ENCODE measurements around the gene GABBR2.

GABBR2 gene

DNA sequence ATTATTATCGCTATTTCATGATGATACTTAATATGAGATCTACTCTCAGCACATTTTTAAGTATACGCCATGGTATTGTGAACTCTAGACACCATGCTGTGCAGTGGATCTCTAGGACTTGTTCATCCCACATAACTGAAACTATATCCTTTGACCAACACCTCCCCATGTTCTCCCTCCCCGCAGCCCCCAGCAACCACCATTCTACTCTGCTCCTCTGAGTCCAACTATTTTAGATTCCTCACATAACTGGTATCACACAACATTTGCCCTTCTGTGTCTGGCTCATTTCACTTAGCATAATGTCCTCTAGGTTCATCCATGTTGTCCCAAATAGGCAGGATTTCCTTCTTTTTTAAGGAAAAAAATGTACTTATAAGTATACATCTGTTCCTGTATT, 446.7 kb downstream of the GABBR2 start:
- H3K27ac ChIP-seq: no peak overlapping the region
- no peak for DNase-seq (ENCODE audit: low read depth, low spot score)

DNA sequence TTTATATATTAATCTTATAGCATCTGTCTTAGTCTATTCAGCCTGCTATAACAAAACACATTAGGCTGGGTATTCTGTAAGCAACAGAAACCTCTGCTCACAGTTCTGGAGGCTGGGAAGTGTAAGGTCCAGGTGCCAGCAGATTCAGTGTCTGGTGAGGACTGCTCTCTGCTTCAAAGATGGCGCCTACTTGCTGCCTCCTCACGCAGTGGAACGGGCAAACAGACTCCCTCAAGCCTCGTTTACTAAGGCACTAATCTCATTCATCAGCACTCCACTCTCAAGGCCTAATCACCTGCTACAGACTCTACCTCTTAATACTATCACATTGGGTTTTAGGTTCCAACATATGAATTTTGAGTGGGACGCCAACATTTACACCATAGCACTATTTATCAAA, 448.1 kb downstream of the GABBR2 start:
- no peak for DNase-seq (ENCODE audit: low read depth, low spot score)
- no peak overlapping the region for H3K27ac ChIP-seq

DNA sequence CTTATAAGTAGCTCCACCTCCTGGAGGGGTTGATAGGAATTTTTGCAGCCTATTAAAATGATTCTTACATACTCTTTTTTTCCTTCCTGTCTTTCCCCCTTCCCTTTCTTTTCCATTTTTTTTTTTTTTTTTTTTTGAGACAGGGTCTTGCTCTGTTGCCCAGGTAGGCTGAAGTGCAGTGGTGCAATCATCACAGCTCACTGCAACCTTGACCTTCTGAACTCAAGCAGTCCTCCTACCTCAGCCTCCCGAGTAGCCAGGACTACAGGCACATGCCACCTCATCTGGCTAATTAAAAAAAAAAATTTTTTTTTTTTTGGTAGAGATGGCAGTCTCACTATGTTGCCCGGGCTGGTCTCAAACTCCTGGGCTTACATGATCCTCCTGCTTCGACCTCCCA, 448.9 kb downstream of the GABBR2 start:
- DNase-seq (ENCODE audit: low read depth, low spot score): no peak
- no peak overlapping the region for H3K27ac ChIP-seq

DNA sequence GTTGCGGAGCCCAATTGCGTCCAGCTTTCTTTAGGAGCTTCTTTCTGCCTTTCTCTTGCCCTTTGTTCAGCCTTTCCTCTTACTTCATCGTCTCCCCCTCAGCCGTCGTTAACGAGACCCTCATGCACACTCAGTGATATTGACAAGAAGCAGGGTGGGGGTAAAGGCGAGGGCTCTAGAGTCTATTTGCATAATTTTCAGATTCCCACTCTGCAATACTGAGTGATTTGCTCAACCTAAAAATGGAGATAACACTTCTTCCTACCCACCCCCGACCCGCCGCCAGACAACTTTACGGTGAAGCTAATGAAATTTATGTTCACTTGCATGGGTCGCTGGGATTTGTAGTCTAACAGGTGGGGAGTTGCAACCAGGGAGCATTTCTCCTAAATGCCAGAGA, 452.0 kb downstream of the GABBR2 start:
- H3K27ac ChIP-seq: peak overlapping the region; percentile 96
- no peak for DNase-seq (ENCODE audit: low read depth, low spot score)

DNA sequence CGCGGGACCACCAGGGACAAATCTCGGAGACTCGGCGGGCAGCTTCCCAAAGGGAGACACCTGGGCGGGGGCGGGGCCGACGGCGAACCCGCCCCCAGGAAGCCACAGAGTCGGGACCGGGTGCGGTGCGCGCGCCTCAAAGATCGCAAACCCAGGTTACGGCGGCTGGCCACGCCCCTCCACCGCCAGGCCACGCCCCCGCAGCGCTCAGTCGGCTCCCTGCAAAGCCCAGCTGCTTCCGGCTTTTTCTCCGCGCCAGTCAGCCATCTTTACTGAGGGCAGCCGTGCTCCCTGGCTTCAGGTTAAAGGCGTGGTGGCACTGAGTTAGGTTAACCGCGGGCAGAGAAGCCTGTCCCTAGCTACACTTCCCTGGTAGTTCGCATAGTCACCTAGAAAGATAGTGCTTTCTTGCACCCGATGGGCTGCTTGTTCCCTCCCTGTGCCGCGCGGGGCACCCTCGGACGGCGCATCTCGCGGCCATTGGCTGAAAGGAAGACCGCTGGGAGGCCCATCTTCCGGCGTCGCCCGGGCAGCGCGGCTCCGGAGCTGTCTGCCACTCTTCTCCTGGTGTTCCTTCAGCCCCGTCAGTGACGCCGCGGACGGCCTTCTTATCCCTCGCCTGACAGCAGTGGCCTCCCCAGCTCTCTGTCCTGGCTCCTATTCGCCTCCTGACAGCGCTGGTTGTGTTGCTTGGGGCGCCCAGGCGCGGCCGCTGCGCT, 453.0 kb downstream of the GABBR2 start, which contains the start of gene TBC1D2:
Gene TBC1D2 (minus strand): TSS at position 72 of the 719 bp plus-strand sequence. CDS start 108 bp downstream, outside the sequence.
- DNase-seq (ENCODE audit: low read depth, low spot score): peak; percentile 69
- H3K27ac ChIP-seq: peak within 1 kb of the TSS; percentile 96

DNA sequence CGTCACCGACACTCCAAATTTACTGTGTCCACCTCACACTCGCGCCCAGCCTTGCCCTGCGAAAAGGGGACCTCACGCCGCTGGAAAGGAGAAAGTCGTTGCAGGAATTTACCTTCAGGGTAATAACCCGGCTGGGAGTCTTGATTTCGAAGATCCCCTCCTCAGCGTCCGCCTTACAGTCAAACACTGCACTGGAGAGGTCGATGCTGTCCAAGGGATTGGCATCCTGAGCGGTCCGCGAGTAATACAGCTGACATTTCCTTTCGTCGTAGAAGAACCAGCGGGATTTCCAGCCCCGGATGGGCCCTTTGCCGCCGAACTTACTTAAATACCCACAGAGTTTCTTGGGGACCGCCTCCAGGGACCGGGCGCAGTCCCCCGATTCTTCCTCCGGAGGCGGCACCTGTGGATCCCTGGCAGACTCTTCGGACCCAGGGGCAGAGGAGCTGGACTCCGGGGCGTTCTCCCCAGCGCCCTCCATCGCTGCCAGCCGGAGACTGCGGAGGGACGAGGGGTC, 453.6 kb downstream of the GABBR2 start:
- no peak for DNase-seq (ENCODE audit: low read depth, low spot score)

DNA sequence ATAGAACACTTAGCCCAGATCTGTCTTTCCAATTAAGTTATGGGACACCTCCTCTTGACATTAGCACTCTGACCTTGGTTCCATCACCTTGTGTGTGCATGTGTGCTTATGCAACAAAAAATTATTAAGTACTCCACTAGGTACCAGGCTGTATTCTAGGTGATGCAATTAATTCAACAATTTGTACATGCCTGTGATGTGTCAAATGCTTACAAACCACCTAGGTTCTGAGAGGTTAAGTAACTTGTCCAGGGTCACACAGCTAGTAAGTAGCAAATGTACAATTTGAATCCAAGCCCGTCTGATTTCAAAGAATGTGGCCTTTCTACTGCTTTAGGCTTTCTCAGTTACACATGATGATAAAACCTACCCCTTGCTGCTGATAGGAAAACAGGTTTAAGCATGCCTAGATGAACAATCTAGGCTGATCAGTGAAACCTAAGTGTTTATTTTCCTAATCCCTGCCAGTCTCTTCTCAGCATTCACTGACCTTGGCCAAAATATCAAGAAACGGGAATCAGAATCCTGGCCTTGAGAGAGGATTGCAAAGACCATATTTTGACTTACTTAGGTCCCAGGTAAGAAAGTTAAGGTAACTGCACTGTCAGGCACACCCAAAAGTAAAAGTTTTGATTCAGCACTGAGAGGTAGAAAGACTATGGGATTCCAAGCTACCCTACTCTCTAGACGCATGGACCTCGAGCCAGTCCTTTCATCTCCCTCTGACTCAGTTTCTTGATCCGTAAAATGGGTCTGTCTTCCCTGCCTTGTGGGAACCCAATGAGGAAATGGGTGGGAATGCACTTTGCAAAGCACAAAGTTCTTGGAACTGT, 454.3 kb downstream of the GABBR2 start:
- no peak for DNase-seq (ENCODE audit: low read depth, low spot score)
- peak overlapping the region; percentile 96 for H3K27ac ChIP-seq

More for the DNA sequence above, 453.6 kb downstream of the GABBR2 start:
- H3K27ac ChIP-seq: peak overlapping the region; percentile 96

DNA sequence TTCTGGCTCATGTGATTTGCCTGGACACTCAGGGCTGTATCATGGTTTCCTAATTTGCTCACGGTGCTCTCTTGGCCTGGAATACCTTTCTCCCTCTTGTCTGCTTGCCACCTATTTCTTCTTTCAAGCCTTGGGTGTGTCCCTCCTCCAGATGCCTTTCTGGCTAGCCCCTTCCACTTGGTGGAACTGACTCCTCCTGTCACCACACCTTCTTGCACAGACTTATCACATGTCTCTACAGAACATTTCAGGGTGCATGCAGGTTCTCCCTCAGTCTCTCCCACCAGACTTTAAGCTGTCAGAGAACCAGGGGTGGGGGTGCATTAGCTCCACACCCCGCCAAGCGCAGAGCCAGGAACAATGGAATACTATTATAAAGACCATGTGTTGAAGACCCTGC, 455.2 kb downstream of the GABBR2 start:
- H3K27ac ChIP-seq: peak overlapping the region; percentile 96
- DNase-seq (ENCODE audit: low read depth, low spot score): no peak

DNA sequence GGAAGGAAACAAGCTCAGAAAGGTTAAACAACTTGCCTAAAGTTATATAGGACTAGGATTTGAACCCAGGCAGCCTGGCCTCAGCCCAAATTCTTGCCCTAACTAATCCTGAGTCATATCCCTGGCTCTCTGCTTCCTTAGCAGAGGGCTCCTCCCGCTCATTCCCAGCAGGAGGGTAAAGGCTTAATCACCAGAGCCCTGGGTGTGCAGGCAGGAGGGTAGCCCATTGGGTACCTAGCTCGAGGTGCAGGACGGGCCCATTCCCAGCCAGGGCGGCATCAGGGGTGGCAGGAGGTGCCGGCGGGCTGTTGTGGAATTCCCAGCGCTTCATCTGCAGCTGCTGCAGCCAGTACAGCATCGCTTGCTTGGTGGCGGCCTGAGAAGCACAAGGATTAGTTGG, 457.2 kb downstream of the GABBR2 start:
- H3K27ac ChIP-seq: peak overlapping the region; percentile 96
- DNase-seq (ENCODE audit: low read depth, low spot score): peak; percentile 66

DNA sequence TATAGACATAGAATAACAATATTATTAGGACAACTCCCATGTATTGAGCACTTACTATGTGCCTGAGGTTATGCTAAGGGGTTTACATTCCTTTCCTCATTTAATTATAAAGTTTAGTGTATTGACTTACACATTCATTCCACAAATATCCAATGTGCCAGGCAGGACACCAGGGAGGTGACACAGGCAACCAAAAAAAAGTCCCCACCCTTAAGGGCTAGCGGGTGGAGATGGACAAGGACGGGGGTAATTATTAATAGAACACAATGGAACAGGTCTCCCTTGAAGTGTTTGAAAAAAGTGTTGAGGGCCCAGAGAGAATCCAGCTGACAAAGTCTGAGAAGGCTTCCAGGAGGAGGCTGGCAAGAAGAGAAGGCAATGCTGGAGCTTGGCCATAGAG, 459.0 kb downstream of the GABBR2 start:
- DNase-seq (ENCODE audit: low read depth, low spot score): no peak
- H3K27ac ChIP-seq: peak overlapping the region; percentile 96

DNA sequence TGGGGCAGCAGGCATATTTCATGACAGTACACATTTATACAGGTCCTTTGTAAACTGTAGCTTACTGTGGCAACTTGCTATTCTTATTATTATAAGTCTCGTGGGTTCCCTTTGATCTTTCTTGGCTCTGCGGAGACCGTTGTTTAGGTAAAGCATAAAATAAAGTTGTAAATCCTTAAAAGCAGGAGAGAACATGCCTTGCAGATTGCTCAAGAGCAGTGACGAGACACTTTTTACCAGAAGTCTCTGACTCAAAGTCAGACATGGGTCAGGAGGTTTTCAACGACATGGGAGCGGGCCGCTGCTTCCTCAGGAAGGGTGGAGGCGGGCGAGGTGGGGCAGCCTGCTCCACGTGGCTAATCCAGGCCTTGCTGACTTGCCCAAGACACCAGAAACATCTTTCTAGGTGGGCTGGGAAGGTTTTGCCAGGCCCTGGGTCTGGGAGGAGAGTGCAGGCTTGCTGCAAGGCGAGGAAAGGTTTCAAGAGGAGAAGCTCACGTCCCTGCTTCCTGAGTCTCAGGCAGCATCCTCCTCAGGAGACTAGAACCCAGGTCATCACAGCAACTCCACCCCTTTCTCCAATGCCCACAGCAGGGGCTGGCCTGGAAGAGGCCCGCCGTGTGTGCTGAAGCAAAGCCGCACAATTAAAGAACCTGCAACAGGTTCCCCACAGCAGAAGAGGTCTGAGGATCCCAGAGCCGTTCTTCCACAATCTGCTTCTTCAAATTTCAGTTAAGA, 459.8 kb downstream of the GABBR2 start:
- peak; percentile 93 for DNase-seq (ENCODE audit: low read depth, low spot score)
- H3K27ac ChIP-seq: peak overlapping the region; percentile 96

DNA sequence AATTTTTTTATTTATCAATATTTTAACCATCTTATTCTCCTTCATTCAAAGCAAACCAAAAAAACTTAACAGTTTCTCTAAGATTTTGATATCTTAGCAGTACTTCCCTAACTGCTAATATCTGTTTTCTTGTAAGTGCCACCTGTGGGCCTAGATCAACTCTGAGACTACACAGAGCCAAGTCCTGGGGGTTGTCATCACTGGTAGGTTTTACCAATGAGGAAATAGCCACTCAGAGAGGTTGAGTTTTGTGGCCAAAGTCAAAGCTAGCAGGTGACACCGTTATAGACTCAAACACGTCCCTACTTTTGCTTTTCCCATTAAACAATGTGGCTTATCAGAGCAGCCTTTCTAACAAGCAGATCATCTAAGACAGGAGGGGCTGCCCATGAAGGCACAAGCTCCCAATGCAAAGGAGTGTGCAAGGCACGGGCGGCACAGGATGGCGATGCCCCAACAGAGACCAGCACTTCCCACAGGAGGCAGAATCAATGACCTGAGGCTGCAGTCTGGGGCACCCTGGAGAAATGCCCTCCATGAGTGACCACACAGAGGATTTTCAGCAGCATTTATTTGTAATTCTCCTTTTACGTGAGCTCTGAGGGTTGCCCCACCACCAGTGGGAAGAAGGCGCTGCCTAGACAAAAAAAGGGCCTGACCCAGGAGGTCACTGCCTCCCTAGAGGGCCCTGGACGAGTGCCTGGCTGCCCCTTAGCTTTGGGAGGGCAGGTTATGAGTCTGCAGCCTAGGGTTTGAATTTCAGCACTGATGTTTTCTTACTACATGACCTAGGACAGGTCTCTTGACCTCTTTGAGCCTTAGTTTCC, 460.7 kb downstream of the GABBR2 start:
- H3K27ac ChIP-seq: peak overlapping the region; percentile 96
- DNase-seq (ENCODE audit: low read depth, low spot score): no peak

DNA sequence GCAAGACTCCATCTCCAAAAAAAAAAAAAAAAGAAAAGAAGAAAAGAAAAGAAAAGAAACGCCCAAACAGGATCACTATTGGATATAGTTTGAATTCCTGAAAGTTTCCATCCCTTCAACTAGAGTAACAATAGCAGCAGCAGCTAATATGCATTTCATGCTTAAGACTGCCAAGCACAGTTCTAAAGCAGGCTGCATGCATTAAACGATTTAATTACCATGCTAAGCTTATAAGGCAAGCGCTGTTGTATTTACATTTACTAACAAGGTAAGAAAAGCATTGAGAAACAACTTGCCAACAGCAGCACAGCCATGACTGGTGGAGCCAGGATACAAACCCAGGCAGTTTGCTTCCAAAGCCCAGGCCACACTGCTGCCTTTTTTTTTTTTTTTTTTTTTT, 466.3 kb downstream of the GABBR2 start:
- no peak for DNase-seq (ENCODE audit: low read depth, low spot score)
- no peak overlapping the region for H3K27ac ChIP-seq

DNA sequence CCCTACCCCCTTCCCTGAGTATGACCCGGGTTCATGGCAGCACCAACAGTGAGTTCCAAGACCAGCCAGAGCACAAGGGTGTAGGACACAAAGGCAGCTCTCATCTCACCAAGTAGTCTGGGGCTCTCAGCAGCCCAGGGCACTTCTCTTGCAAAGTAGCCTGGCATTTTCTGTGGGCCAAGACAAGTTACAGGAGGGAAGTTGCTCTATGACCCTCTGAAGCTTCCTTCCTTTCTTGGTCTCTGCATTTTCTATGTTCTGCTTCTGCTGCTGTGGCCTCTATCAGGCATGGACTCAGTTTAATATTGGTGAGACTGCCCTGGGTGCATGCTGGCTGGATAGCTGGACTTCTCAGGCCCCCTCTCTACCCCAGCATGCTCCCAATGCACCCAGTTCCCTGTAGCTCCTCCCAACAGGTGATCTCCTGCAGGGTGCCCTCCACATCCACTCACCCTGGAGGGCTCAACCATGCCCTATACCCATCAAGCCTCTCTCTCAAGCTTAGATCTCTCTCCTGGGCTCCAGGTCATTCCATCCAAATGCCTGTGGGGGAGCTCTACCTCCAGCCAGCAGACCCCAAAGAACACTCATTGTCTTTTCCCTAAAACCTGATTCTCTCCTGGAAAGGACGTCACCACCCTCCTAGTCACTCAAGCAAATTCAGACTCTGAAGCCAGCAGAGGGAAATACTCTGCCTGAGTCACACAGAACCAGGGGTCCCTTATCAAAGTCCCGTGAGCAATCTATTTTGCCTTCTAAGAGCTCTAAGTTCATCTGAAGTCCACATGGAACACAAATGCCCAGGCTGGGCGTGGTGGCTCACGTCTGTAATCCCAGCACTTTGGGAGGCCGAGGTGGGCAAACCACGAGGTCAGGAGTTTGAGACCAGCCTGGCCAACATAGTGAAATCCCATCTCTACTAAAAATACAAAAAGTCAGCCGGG, 467.1 kb downstream of the GABBR2 start:
- H3K27ac ChIP-seq: no peak overlapping the region
- DNase-seq (ENCODE audit: low read depth, low spot score): no peak

DNA sequence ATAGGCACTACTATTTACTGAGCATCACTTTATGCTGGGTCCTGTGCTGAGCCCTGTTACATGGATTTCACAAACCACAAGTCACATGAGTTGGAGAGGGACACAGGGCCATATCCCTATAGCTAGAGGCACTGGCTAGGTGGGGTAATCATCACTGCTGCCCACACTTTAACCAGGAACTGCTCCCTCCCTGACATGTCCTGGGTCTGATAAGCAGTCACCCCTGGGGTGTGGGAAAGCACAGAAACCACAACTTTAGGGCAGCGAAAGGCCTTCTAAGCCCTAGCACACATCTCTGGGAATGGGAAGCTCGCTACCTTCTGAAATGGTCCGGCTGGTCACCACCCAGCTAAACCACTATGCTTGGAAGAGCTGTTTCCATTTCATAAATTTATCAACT, 468.3 kb downstream of the GABBR2 start:
- no peak overlapping the region for H3K27ac ChIP-seq
- DNase-seq (ENCODE audit: low read depth, low spot score): no peak
